ENCODE results near the gene STPG1.

Gene STPG1

GRCh38 chr1:24360681-24361080 is 52.9 kb downstream of the STPG1 start (continued):
- TF ChIP-seq ZBTB44 (tag by site-specific recombination; IDR thresholded peaks at IDR 0.05) (no peak), GLI2 (tag by site-specific recombination; IDR thresholded peaks at IDR 0.05; ENCODE audit: borderline replicate concordance, low read depth) (no peak), REPIN1 (tag by site-specific recombination; IDR thresholded peaks at IDR 0.05; ENCODE audit: low read depth) (no peak), ZNF404 (tag by site-specific recombination; IDR thresholded peaks at IDR 0.05) (no peak), ZNF514 (tag by site-specific recombination; IDR thresholded peaks at IDR 0.05) (no peak), OSR2 (tag by site-specific recombination; IDR thresholded peaks at IDR 0.05) (no peak), FEZF1 (tag by site-specific recombination; IDR thresholded peaks at IDR 0.05) (no peak)

- POLR2A ChIA-PET: no interaction called here
Measured at GRCh38 chr1:24357038-24357437, 56.5 kb downstream of the STPG1 start.

More at GRCh38 chr1:24357038-24357437, 56.5 kb downstream of the STPG1 start:
- Histone ChIP-seq H3K27ac (ENCODE audit: extremely low read depth, low read depth, low read length) (no peak overlapping the region), H3K4me3 (ENCODE audit: low read depth, low read length) (no peak overlapping the region), H3K36me3 (ENCODE audit: control insufficient read depth in 2 of 2, insufficient read depth in 1 of 2, low read length in 2 of 2) (peaks cover 0 to 68% of the 10 kb centered on the region in 2 experiments; a peak in 1 of 3 replicates), H3K4me1 (ENCODE audit: control insufficient read depth, insufficient read depth, low read length) (peaks cover 6% of the 10 kb centered on the region), H3K9me3 (ENCODE audit: control insufficient read depth, insufficient read depth, low read depth, low read length) (no peaks in the 10 kb centered on the region)
- no peak for TF ChIP-seq SP7 (tag by site-specific recombination; IDR thresholded peaks at IDR 0.05)
- TF ChIP-seq ZNF664 (tag by site-specific recombination; IDR thresholded peaks at IDR 0.05): no peak
- no peak for TF ChIP-seq ZNF48 (tag by site-specific recombination; IDR thresholded peaks at IDR 0.05)
- no peak for TF ChIP-seq ZFP37 (tag by site-specific recombination; IDR thresholded peaks at IDR 0.05)
- TF ChIP-seq KLF17 (tag by site-specific recombination; IDR thresholded peaks at IDR 0.05): no peak
- no peak for TF ChIP-seq GLI2 (tag by site-specific recombination; IDR thresholded peaks at IDR 0.05; ENCODE audit: borderline replicate concordance, low read depth)
- no peak for TF ChIP-seq SALL2 (tag by site-specific recombination; IDR thresholded peaks at IDR 0.05; ENCODE audit: borderline replicate concordance)
- no peak for TF ChIP-seq ZBTB26 (tag by site-specific recombination; optimal IDR thresholded peaks at IDR 0.05)
- no peak for TF ChIP-seq ZSCAN5A (tag by site-specific recombination; IDR thresholded peaks at IDR 0.05)
- no peak for TF ChIP-seq ZNF18 (tag by site-specific recombination; IDR thresholded peaks at IDR 0.05)
- TF ChIP-seq ZNF335 (tag by site-specific recombination; conservative IDR thresholded peaks at IDR 0.05): no peak
- no peak for TF ChIP-seq ZNF501 (tag by site-specific recombination; IDR thresholded peaks at IDR 0.05)
- TF ChIP-seq ZNF266 (tag by site-specific recombination; IDR thresholded peaks at IDR 0.05; ENCODE audit: low read depth): no peak
- CTCF ChIA-PET: no interaction called here

Data from HEK293 (cell line).